IPS-18a (cell line): Measurements from ENCODE around the gene NPFF.
"Not testable (repeated sequence)": the region's sequence is repeated elsewhere in the genome, so short reads cannot be mapped to it uniquely, and the experiment has no call there.

Experiments
- H3K27ac ChIP-seq: one replicate; pipeline ENCODE4 v1.5.1; 2013; ENCODE audit warnings: low read length
- H3K27me3 ChIP-seq: one replicate; pipeline ENCODE4 v1.6.1; 2013; ENCODE audit warnings: mild to moderate bottlenecking, low read length; ENCODE audit not compliant: control insufficient read depth, insufficient read depth
- H3K36me3 ChIP-seq: one replicate; pipeline ENCODE4 v1.6.1; 2013; ENCODE audit warnings: low read depth, low read length; ENCODE audit not compliant: control insufficient read depth
- H3K4me1 ChIP-seq: one replicate; pipeline ENCODE4 v1.6.1; 2013; ENCODE audit warnings: low read depth, low read length; ENCODE audit not compliant: control insufficient read depth
- H3K4me3 ChIP-seq: one replicate; pipeline ENCODE4 v1.5.1; 2013; ENCODE audit warnings: low read length
- H3K9ac ChIP-seq: one replicate; pipeline ENCODE4 v1.6.1; 2013; ENCODE audit warnings: mild to moderate bottlenecking, low read length, moderate library complexity
- H3K9me3 ChIP-seq: one replicate; pipeline ENCODE4 v1.6.1; 2013; ENCODE audit warnings: low read depth, low read length; ENCODE audit not compliant: control insufficient read depth

NPFF gene

GRCh38 chr12:53489242-53489864 is 17.9 kb downstream of the NPFF start:
- Histone ChIP-seq H3K27me3 (no peaks in the 10 kb centered on the region), H3K4me3 (no peak overlapping the region), H3K36me3 (peaks cover 16% of the 10 kb centered on the region), H3K4me1 (peaks cover 13% of the 10 kb centered on the region), H3K9me3 (no peaks in the 10 kb centered on the region), H3K27ac (no peak overlapping the region), H3K9ac (no peak overlapping the region)

DNA sequence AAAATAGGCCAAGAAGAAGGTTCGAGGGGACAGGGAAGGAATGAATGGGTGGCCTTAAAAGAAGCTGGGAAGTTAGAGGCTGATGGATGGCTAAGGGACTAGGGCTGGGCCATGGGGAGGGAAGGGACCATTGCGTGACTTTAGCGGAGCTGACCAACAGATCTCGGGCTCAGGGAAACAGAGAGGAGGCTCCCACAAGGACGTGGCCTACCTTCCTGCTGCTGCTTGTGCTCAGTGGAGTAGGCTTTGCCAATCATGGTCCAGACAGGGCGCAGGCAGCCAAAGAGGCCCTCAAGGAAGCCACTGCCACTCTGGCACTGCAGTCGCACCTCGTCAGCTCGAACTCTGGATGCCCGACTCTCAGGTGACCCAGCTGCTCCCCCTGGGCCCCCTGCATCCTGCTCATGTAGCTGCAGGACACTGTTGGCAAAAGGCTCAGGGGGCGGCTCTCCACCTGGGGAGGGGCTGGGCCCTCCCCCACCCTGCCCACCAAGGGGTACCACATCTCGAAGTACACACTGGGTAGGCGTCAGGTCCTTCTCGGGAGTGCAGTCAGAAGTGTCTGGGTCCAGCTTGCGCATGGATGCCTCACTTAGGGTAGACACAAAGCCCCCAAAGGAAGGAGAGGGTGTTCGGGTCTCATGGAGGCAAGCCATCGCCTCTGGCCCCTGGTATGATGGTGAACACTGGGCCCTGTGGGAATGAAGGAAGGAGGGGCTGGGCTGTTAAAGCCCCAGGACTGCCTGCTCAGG is 20.4 kb downstream of the NPFF start:
- Histone ChIP-seq H3K27ac (no peak overlapping the region), H3K4me3 (no peak overlapping the region), H3K36me3 (peaks cover 28% of the 10 kb centered on the region), H3K9ac (no peak overlapping the region), H3K4me1 (no peaks in the 10 kb centered on the region), H3K9me3 (no peaks in the 10 kb centered on the region), H3K27me3 (no peaks in the 10 kb centered on the region)

DNA sequence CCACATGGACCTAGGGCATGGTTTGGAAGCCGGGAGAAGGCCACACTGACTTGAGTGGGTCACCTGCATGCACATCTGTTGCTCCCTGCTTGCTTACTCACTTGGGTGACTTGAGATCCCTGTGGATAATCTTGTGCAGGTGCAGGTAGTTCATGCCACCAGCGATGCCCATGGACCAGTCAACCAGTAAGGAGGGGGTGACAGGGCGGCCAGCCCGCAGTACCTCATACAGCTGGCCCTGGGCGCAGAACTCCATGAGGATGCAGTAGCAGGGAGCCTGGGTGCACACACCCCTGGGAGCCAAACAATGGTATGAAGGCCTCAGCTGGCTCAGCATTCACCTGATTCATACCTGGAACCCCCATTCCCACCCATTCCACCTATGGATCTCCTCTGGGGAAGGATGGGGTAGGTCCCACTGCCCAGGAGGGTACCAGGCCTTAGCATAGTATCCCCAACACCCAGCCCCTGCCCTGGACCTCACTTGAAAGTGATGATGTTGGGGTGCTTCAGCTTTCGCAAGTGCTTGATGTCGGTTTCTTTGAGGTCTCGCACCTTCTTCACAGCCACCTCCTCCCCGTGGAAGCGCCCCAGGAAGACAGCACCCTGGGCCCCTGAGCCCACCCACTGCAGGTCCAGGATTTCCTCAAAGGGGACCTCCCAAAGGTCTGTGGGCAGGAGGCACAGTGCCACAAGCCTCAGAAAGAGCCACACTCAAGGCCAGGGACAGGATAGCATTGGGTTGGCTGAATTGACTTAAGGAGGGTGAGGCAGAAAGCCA is 21.1 kb downstream of the NPFF start:
- H3K36me3 ChIP-seq = peaks cover 33% of the 10 kb centered on the region

DNA sequence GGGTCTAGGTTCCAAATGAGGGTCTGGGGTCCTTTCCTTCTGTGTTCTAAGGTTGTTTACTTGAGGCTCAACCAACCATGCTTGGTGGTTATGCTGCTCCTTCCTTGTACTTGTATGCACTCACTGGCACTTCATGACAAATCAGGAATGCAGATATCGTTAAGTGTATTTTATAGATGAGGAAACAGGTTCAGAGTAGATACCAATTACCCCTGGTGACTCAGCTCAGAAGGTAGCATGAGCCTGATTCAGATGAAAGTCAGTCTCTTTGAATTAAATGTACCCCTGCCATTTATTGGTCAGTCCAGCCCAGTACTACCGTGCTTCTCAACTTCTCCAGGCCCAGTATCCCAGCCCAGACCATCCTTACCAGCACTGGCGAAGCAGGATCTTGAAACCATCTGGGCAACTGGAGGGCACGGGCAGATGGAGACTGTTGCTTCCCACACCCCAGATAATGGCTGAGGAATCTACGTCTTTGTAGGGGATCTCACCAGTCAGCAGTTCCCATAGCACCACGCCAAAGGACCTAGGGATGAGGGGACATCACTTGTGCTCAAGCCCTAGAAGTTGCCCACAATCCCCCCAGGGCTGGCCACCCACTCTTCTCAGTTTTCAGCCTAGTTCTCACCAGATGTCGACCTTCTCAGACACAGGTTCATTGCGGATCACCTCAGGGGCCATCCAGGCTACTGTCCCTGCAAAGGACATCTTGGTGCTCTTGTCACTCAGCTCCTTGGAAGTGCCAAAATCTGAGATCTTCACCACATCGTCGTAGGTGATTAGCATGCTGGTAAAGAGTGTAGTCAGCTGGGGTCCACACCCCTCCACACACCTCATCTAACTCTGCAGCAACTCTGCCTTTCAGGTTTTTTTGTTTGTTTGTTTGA is 22.4 kb downstream of the NPFF start:
- Histone ChIP-seq H3K4me1 (no peaks in the 10 kb centered on the region), H3K4me3 (no peak overlapping the region), H3K36me3 (peaks cover 41% of the 10 kb centered on the region), H3K27me3 (no peaks in the 10 kb centered on the region), H3K27ac (no peak overlapping the region), H3K9me3 (no peaks in the 10 kb centered on the region), H3K9ac (no peak overlapping the region)

More for the DNA sequence above, 21.1 kb downstream of the NPFF start:
- Histone ChIP-seq H3K27ac (no peak overlapping the region), H3K9ac (no peak overlapping the region), H3K4me3 (no peak overlapping the region), H3K9me3 (no peaks in the 10 kb centered on the region), H3K4me1 (no peaks in the 10 kb centered on the region), H3K27me3 (no peaks in the 10 kb centered on the region)

DNA sequence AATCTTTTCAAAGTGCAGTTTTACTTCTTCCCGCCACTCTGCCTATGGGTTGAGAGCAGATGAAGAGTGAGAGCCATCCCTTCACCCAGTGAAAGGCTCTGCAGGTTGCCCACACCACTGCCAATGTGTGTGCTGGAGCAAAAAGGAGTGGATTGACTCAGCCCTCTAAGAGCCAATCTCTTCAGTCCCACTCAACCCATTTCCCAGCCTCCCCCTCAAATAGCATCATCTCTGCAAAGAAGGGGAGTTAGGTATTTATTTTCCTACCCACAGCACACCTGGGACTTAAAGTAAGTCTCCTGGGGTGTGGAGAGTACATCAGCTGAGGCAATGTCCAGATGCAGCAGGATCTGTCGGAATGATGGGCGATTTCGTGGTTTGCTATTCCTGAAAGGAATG is 23.3 kb downstream of the NPFF start:
- Histone ChIP-seq H3K27me3 (no peaks in the 10 kb centered on the region), H3K36me3 (peaks cover 51% of the 10 kb centered on the region), H3K27ac (no peak overlapping the region), H3K4me3 (no peak overlapping the region), H3K4me1 (no peaks in the 10 kb centered on the region), H3K9ac (no peak overlapping the region), H3K9me3 (no peaks in the 10 kb centered on the region)

DNA sequence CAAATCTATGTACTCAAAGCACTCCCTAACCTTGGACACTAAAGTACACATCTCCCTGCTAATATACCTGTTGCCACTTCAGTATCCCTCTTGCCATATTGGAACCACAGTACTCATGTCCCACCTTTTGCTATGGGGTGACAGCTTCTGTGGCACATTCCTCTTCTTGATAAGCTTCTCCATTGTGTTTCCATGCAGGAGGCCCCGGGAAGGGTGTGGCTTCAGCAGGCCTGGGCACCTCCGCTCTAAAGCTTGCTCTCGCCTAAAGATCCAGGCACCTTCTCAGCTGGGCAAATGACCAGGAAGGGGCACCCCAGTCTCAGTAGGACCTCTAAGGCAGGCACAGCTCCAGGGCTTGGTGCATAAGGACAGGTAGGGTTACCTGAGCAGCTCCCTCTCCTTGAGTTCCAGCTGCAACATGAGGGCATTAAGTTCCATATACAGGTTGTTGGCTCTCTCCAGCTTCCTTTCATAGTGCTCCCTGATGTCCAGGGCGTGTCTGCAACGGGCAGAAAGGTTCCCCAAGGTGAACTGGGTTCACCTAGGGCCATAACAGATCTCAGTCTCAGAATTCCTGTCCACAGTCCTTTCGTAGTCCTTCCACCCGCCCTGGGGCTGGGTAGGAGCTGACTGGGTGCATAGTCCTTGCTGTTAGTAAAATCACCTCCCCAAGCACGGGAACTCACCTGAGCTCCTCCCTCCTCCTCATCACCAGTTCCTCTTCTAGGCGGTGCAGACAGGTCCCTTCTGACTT is 23.9 kb downstream of the NPFF start:
- H3K27ac ChIP-seq = no peak overlapping the region
- H3K36me3 ChIP-seq = peaks cover 57% of the 10 kb centered on the region
- no peaks in the 10 kb centered on the region for H3K9me3 ChIP-seq
- no peak overlapping the region for H3K4me3 ChIP-seq
- H3K4me1 ChIP-seq = no peaks in the 10 kb centered on the region
- no peaks in the 10 kb centered on the region for H3K27me3 ChIP-seq
- H3K9ac ChIP-seq = no peak overlapping the region

DNA sequence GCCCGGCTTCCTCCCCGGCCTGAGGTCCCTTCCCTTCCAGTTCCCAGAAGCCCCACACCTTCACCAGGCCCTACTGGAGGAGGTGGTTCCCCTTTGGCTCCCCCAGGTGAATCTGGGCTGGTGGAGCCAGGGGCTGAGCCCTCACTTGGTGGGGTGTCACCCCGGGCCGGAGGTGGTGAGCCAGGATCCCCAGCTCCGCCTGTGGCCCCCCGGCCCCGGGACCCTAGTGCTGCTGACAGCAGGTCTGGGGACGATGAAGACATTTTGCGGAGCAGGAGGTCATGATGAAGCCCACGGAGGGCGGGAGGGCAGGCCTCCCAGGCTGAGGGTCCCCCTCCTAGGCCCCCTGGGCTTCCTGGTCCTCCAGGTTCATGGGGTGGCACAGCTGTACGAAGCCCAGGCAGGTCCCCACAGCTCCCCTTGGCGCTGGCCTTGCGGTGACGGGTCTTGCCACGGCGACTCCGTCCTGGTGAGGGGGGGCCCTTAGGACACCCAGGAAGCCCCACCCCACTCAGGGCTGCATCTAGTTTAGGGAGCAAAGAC is 24.6 kb downstream of the NPFF start:
- peaks cover 64% of the 10 kb centered on the region for H3K36me3 ChIP-seq
- H3K27me3 ChIP-seq = no peaks in the 10 kb centered on the region
- no peaks in the 10 kb centered on the region for H3K9me3 ChIP-seq

DNA sequence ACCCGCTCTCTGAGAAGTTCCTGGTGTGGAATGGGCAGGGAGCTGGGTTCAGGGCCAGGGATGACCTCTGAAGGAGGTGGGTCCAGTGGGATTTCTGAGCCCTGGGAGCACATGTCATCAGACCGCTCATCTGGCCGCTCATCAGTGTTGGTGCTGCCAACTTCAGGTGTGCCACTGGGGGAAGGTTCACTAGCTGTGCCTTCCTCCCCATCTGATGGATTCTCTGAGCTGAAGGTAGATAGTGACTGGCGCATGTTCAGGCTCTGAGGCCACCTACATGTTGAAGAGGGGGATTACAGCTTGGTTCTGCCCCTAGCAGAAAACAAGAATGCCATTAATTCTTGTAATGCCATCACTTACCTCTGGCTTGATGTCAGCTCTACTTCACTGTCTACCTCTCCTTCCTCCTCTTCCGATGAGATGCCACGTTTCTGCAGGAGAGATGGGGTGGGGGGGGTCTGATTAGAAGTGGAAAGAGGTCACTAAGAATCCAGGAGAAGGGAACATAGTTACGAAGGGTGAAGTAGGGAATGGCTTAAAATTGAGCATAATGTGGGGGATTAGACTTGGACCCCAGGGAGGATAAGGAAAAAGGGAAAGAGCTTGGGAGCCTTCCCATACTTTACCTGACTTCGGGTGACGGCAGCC is 25.2 kb downstream of the NPFF start:
- H3K27ac ChIP-seq = no peak overlapping the region
- peaks cover 68% of the 10 kb centered on the region for H3K36me3 ChIP-seq
- H3K9me3 ChIP-seq = no peaks in the 10 kb centered on the region

More for the DNA sequence above, 24.6 kb downstream of the NPFF start:
- H3K27ac ChIP-seq = no peak overlapping the region
- H3K9ac ChIP-seq = no peak overlapping the region
- H3K4me3 ChIP-seq = no peak overlapping the region
- H3K4me1 ChIP-seq = no peaks in the 10 kb centered on the region

DNA sequence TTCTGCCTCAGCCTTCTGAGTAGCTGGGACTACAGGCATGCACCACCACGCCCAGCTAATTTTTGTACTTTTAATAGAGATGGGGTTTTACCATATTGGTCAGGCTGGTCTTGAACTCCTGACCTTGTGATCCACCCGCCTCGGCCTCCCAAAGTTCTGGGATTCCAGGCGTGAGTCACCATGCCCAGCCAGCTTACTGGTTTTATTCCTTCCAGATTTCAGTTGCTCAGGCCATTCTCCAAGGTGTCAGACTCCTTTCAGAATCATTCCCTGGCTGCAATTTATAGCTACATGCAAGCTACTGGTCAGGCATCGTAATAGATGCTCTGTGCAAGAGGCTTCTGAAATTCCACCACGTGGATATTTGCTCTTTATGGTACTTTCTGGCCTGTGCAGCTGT is 25.8 kb downstream of the NPFF start:
- H3K27ac ChIP-seq, H3K4me1 ChIP-seq, H3K9ac ChIP-seq, H3K9me3 ChIP-seq, H3K4me3 ChIP-seq, H3K27me3 ChIP-seq: not testable (repeated sequence)
- H3K36me3 ChIP-seq = peaks cover 75% of the 10 kb centered on the region

More for the DNA sequence above, 25.2 kb downstream of the NPFF start:
- Histone ChIP-seq H3K27me3 (no peaks in the 10 kb centered on the region), H3K9ac (no peak overlapping the region), H3K4me3 (no peak overlapping the region), H3K4me1 (no peaks in the 10 kb centered on the region)
